T-helper 2 cell treated with Interferon-gamma antibody and Interleukin-4, amounts not matched to agents 100 ng/mL and 5 ng/mL, for 36 hours (primary cell): ENCODE results near the gene ADGRG7. TPM values are rescaled to one million over a fixed set of nuclear protein-coding genes. Genes with fewer than 3 reads are reported as not detected.

ENCODE experiments used
- intact Hi-C: fragments of 100-400 bp; cut with micrococcal nuclease; formaldehyde crosslinking; loops from one replicate; pipeline ENCODE4 v1.15.1; 2023
- total RNA-seq: library from RNA; stranded (reverse); gene quantifications from 2 replicates; pipeline ENCODE4 v1.2.3, GENCODE V29; 2022

ADGRG7 gene
- total RNA-seq, 1 donor from 2014 or later: not detected

- intact Hi-C loops: loop anchor here (10.0 kb wide), 2 partner anchors 54 to 786 kb away; partner anchors contain the start of gene CMSS1
Observed at GRCh38 chr3:100600181-100601042, 9.0 kb upstream of the ADGRG7 start.

- intact Hi-C loops: loop anchor here (2.0 to 10.0 kb wide), 3 partner anchors 52 to 788 kb away; partner anchors contain the start of gene CMSS1
Observed at GRCh38 chr3:100602506-100603444, 6.6 kb upstream of the ADGRG7 start.

GRCh38 chr3:100603469-100603868 lies 5.9 kb upstream of the ADGRG7 start:
- intact Hi-C loops: loop anchor here (2.0 to 10.0 kb wide), 3 partner anchors 51 to 789 kb away; partner anchors contain the start of gene CMSS1

GRCh38 chr3:100605358-100605757 lies 4.0 kb upstream of the ADGRG7 start:
- intact Hi-C loops: loop anchor here (10.0 kb wide), 2 partner anchors 49 to 791 kb away; partner anchors contain the start of gene CMSS1

- intact Hi-C loops: loop anchor here (10.0 kb wide), 2 partner anchors 48 to 792 kb away; partner anchors contain the start of gene CMSS1
Observed at GRCh38 chr3:100606894-100607512, 2.4 kb upstream of the ADGRG7 start.

GRCh38 chr3:100609963-100610362 lies 562 bp downstream of the ADGRG7 start:
- intact Hi-C loops: loop anchor here (10.0 kb wide), 2 partner anchors 45 to 795 kb away; partner anchors contain the start of gene CMSS1

- intact Hi-C loops: no loop called here
Observed at GRCh38 chr3:100611221-100611620, 1.8 kb downstream of the ADGRG7 start.

GRCh38 chr3:100613721-100614390 lies 4.5 kb downstream of the ADGRG7 start:
- intact Hi-C loops: no loop called here

GRCh38 chr3:100614941-100615340 lies 5.5 kb downstream of the ADGRG7 start:
- intact Hi-C loops: no loop called here

- intact Hi-C loops: no loop called here
Observed at GRCh38 chr3:100615684-100616083, 6.3 kb downstream of the ADGRG7 start.

GRCh38 chr3:100621251-100621650 lies 11.8 kb downstream of the ADGRG7 start:
- intact Hi-C loops: no loop called here

GRCh38 chr3:100627491-100627890 lies 18.1 kb downstream of the ADGRG7 start:
- intact Hi-C loops: no loop called here

GRCh38 chr3:100629421-100630127 lies 20.2 kb downstream of the ADGRG7 start:
- intact Hi-C loops: no loop called here

- intact Hi-C loops: no loop called here
Observed at GRCh38 chr3:100630664-100631063, 21.3 kb downstream of the ADGRG7 start.

- intact Hi-C loops: no loop called here
Observed at GRCh38 chr3:100631236-100631635, 21.8 kb downstream of the ADGRG7 start.

GRCh38 chr3:100634493-100635272 lies 25.3 kb downstream of the ADGRG7 start:
- intact Hi-C loops: no loop called here

- intact Hi-C loops: no loop called here
Observed at GRCh38 chr3:100635273-100635701, 25.9 kb downstream of the ADGRG7 start.

GRCh38 chr3:100637197-100637631 lies 27.8 kb downstream of the ADGRG7 start:
- intact Hi-C loops: no loop called here

- intact Hi-C loops: no loop called here
Observed at GRCh38 chr3:100640633-100641032, 31.2 kb downstream of the ADGRG7 start.
